Testis (tissue), 3 donors: ENCODE measurements around the gene VASH1. TPM values are rescaled to one million over a fixed set of nuclear protein-coding genes. Genes with fewer than 3 reads are reported as not detected.

Experiments used
- DNase-seq: peaks from one replicate; pipeline ENCODE4 v3.0.0-alpha.2; 2019
- H3K27ac ChIP-seq, 2 donors: fragments of 200-600 bp; sonication (generic); one replicate each; pipeline ENCODE4 v1.5.1; 2019
- H3K27me3 ChIP-seq: fragments of 200-600 bp; sonication (generic); one replicate; pipeline ENCODE4 v1.5.1; 2019
- H3K36me3 ChIP-seq: fragments of 200-600 bp; sonication (generic); one replicate; pipeline ENCODE4 v1.5.1; 2017; ENCODE audit warnings: low read depth; ENCODE audit errors: missing control alignments
- H3K4me1 ChIP-seq: fragments of 200-600 bp; sonication (generic); one replicate; pipeline ENCODE4 v1.5.1; 2019
- H3K4me3 ChIP-seq, 2 donors: fragments of 200-600 bp; sonication (generic); one replicate each; pipeline ENCODE4 v1.5.1; 2017 to 2019
- H3K9me3 ChIP-seq: fragments of 200-600 bp; sonication (generic); one replicate; pipeline ENCODE4 v1.5.1; 2017
- CTCF ChIP-seq, 3 experiments: fragments of 450-650 bp in 2 of 3; fragments of 200-600 bp in 1 of 3; sonication (generic) in 1 of 3; IDR thresholded peaks; one replicate each; pipeline ENCODE4 v1.5.1; 2016 to 2019; ENCODE audit warnings: antibody characterized with exemption in 3 of 3, mild to moderate bottlenecking in 2 of 3, moderate library complexity in 1 of 3
- POLR2A ChIP-seq: fragments of 450-650 bp; IDR thresholded peaks from one replicate; pipeline ENCODE4 v1.6.1; 2017; ENCODE audit warnings: antibody characterized with exemption, mild to moderate bottlenecking, moderate library complexity
- WGBS, 2 donors: methylation state at CpG; one replicate each; pipeline ENCODE4 v1.1.5; 2018; 5-methylcytosine and 5-hydroxymethylcytosine counted together
- intact Hi-C: fragments of 100-400 bp; cut with DNase I; formaldehyde crosslinking; loops from one replicate; pipeline ENCODE4 v1.15.1; 2023; ENCODE audit warnings: low total_unique reads
- polyA plus RNA-seq: library from polyadenylated mRNA; stranded (reverse); fragments of 350-450 nt; fragmentation: Illumina TruSeq; extraction: RNeasy Lipid Tissue Mini Kit (QIAGEN cat#74804); gene quantifications from one replicate; pipeline ENCODE4 v1.2.3, GENCODE V29; 2014; ENCODE audit warnings: low read depth, low replicate concordance; ENCODE audit not compliant: insufficient read depth
- total RNA-seq, 2 donors: library from RNA; depleted of rRNA; stranded (reverse); fragments of >200 nt; gene quantifications; one replicate each; pipeline ENCODE4 v1.2.3, GENCODE V29; 2016

Gene VASH1
- total and polyA plus RNA-seq, 3 donors from 2014 or later, result 26.6 to 32.0 (median 31.7) TPM

- Histone ChIP-seq H3K36me3 (no peaks in the 10 kb centered on the region), H3K27me3 (no peaks in the 10 kb centered on the region), H3K4me1 (peaks cover 16% of the 10 kb centered on the region), H3K27ac (no peak overlapping the region), H3K9me3 (no peaks in the 10 kb centered on the region), H3K4me3 (no peak overlapping the region)
- TF ChIP-seq POLR2A, result no peak
- no peak for TF ChIP-seq CTCF (IDR thresholded peaks at IDR 0.05)
- no peak for DNase-seq
- intact Hi-C loops, result no loop called here
- 94 to 99% methylated on average over 4 of the region's 4 CpGs for WGBS, 2 donors
Observed at GRCh38 chr14:76830556-76830955, 69.3 kb downstream of the VASH1 start.

- intact Hi-C loops, result no loop called here
- no peak overlapping the region for H3K4me3 ChIP-seq
- DNase-seq, result no peak
- 87 to 100% methylated on average over 1 of the region's 1 CpG for WGBS, 2 donors
- no peaks in the 10 kb centered on the region for H3K9me3 ChIP-seq
- no peaks in the 10 kb centered on the region for H3K36me3 ChIP-seq
- no peak overlapping the region for H3K27ac ChIP-seq
- peaks cover 20% of the 10 kb centered on the region for H3K4me1 ChIP-seq
- no peaks in the 10 kb centered on the region for H3K27me3 ChIP-seq
- no peak for TF ChIP-seq CTCF (IDR thresholded peaks at IDR 0.05)
- TF ChIP-seq POLR2A, result no peak
Observed at GRCh38 chr14:76832503-76832988, 71.3 kb downstream of the VASH1 start.

Other genes starting within 250 kb of the VASH1 start
- 100 to 1,000 TPM; 126 to 132 TPM for gene ANGEL1, start 51.4 kb downstream of the VASH1 start, total RNA-seq
- gene ANGEL1, start 51.4 kb downstream of the VASH1 start, polyA plus RNA-seq, result 150 TPM
- gene LRRC74A, start 64.9 kb downstream of the VASH1 start, total RNA-seq, result 10 to 100 TPM in 1 of 2 donors, 1 to 10 TPM in 1; 5.9 to 28.7 TPM
- gene LRRC74A, start 64.9 kb downstream of the VASH1 start, polyA plus RNA-seq, result 32.5 TPM